Loucy (cell line): ENCODE measurements around the gene CALHM6.

Experiments
- H2AFZ ChIP-seq: fragments of 200-600 bp; sonication (generic); 2 replicates; pipeline ENCODE4 v1.6.0; 2016; ENCODE audit warnings: antibody characterized with exemption, mild to moderate bottlenecking, low read length, moderate library complexity
- H3F3A ChIP-seq: fragments of 200-600 bp; 2 replicates; pipeline ENCODE4 v1.6.0; 2016; ENCODE audit warnings: antibody characterized with exemption, low read depth, mild to moderate bottlenecking
- H3K27me3 ChIP-seq: fragments of 200-600 bp; sonication (generic); 2 replicates; pipeline ENCODE4 v1.6.1; 2014; ENCODE audit warnings: low read length, mild to moderate bottlenecking; ENCODE audit not compliant: insufficient read depth, poor library complexity, severe bottlenecking
- H3K36me3 ChIP-seq: fragments of 200-600 bp; sonication (generic); 2 replicates; pipeline ENCODE4 v1.6.1; 2016; ENCODE audit warnings: low read length; ENCODE audit not compliant: insufficient read depth
- H3K4me1 ChIP-seq: fragments of 200-600 bp; sonication (generic); 2 replicates; pipeline ENCODE4 v1.5.1; 2014; ENCODE audit warnings: low read length, mild to moderate bottlenecking; ENCODE audit not compliant: insufficient read depth, poor library complexity, severe bottlenecking
- H3K4me2 ChIP-seq: fragments of 200-600 bp; sonication (generic); 2 replicates; pipeline ENCODE4 v1.6.0; 2014; ENCODE audit warnings: antibody characterized with exemption, low read length, low read depth, mild to moderate bottlenecking; ENCODE audit not compliant: poor library complexity, severe bottlenecking
- H3K4me3 ChIP-seq: fragments of 200-600 bp; sonication (generic); 2 replicates; pipeline ENCODE4 v1.5.1; 2014; ENCODE audit warnings: low read length, mild to moderate bottlenecking, mixed read lengths; ENCODE audit not compliant: poor library complexity, severe bottlenecking
- H3K79me2 ChIP-seq: fragments of 200-600 bp; sonication (generic); 2 replicates; pipeline ENCODE4 v1.6.1; 2014; ENCODE audit warnings: low read length; ENCODE audit not compliant: insufficient read depth
- H3K9ac ChIP-seq: fragments of 200-600 bp; sonication (generic); 2 replicates; pipeline ENCODE4 v1.6.0; 2014; ENCODE audit warnings: mild to moderate bottlenecking, low read depth, low read length, moderate library complexity; ENCODE audit not compliant: poor library complexity, severe bottlenecking
- H3K9me2 ChIP-seq: fragments of 200-600 bp; sonication (generic); replicated peaks from 2 replicates; pipeline ENCODE4 v1.6.1; 2016; ENCODE audit warnings: low read depth, low read length, mixed read lengths
- H3K9me3 ChIP-seq: fragments of 200-600 bp; sonication (generic); 2 replicates; pipeline ENCODE4 v1.6.1; 2014; ENCODE audit warnings: mild to moderate bottlenecking, antibody characterized with exemption, low read length, low read depth; ENCODE audit not compliant: insufficient read depth
- H4K20me1 ChIP-seq: fragments of 200-600 bp; sonication (generic); 2 replicates; pipeline ENCODE4 v1.6.0; 2014; ENCODE audit warnings: antibody characterized with exemption, low read length, mild to moderate bottlenecking; ENCODE audit not compliant: insufficient read depth, poor library complexity, severe bottlenecking
- CTCF ChIP-seq: fragments of 200-600 bp; sonication (generic); conservative IDR thresholded peaks from 2 replicates; pipeline ENCODE4 v1.5.1; 2014; ENCODE audit warnings: mild to moderate bottlenecking, antibody characterized with exemption, low read length
- EZH2phosphoT487 ChIP-seq: fragments of 200-600 bp; IDR thresholded peaks from 2 replicates; pipeline ENCODE4 v1.6.1; 2018; ENCODE audit warnings: antibody characterized with exemption, mild to moderate bottlenecking, moderate library complexity, borderline replicate concordance

CALHM6 gene

GRCh38 chr6:116467096-116467495 is 5.9 kb downstream of the CALHM6 start:
- Histone ChIP-seq H3K4me1 (peaks cover 25% of the 10 kb centered on the region), H3F3A (no peaks in the 10 kb centered on the region), H4K20me1 (no peaks in the 10 kb centered on the region), H3K27me3 (no peaks in the 10 kb centered on the region), H3K9ac (no peak overlapping the region), H3K79me2 (peaks cover 3% of the 10 kb centered on the region; the same call in 1 of the 2 replicates), H3K4me3 (no peak overlapping the region), H3K36me3 (no peaks in the 10 kb centered on the region), H3K4me2 (no peak overlapping the region), H3K9me3 (no peaks in the 10 kb centered on the region), H3K9me2 (no peaks in the 10 kb centered on the region), H2AFZ (no peak overlapping the region)
- TF ChIP-seq CTCF (no peak), EZH2phosphoT487 (no peak)

- Histone ChIP-seq H3K27me3 (no peaks in the 10 kb centered on the region), H3K9ac (no peak overlapping the region), H3K4me2 (no peak overlapping the region), H3K4me1 (peaks cover 20% of the 10 kb centered on the region), H3K4me3 (no peak overlapping the region), H3K9me3 (no peaks in the 10 kb centered on the region), H4K20me1 (no peaks in the 10 kb centered on the region), H3K79me2 (peaks cover 3% of the 10 kb centered on the region; the same call in 1 of the 2 replicates), H2AFZ (no peak overlapping the region), H3K36me3 (no peaks in the 10 kb centered on the region), H3F3A (no peaks in the 10 kb centered on the region), H3K9me2 (no peaks in the 10 kb centered on the region)
- TF ChIP-seq EZH2phosphoT487: no peak
- no peak for TF ChIP-seq CTCF
Observed at GRCh38 chr6:116467514-116467913, 6.3 kb downstream of the CALHM6 start.

- Histone ChIP-seq H3K4me2 (no peak overlapping the region), H4K20me1 (no peaks in the 10 kb centered on the region), H3K36me3 (no peaks in the 10 kb centered on the region), H3K9me2 (no peaks in the 10 kb centered on the region), H2AFZ (no peak overlapping the region), H3K9ac (no peak overlapping the region), H3K4me1 (peaks cover 17% of the 10 kb centered on the region), H3K79me2 (0 out of 2 replicates have a peak, but pooled peaks cover under 1% of the 10 kb centered on the region), H3F3A (no peaks in the 10 kb centered on the region), H3K9me3 (no peaks in the 10 kb centered on the region), H3K4me3 (no peak overlapping the region), H3K27me3 (no peaks in the 10 kb centered on the region)
- TF ChIP-seq EZH2phosphoT487: no peak
- no peak for TF ChIP-seq CTCF
Observed at GRCh38 chr6:116468293-116468692, 7.1 kb downstream of the CALHM6 start.
